HepG2 (cell line): ENCODE results near the gene KXD1. TPM values are rescaled to one million over a fixed set of nuclear protein-coding genes. Genes with fewer than 3 reads are reported as not detected.

ENCODE experiments used
- AHR ChIP-seq: IDR thresholded peaks from 2 replicates; pipeline ENCODE4 v1.6.1; 2018; ENCODE audit warnings: missing genetic modification reagents, missing compliant biosample characterization
- AKAP8 ChIP-seq: sonication (generic); formaldehyde crosslinking; IDR thresholded peaks from 2 replicates; pipeline ENCODE4 v1.5.1; 2020; ENCODE audit warnings: mild to moderate bottlenecking, missing genetic modification reagents
- ATM ChIP-seq: fragments of 450-650 bp; IDR thresholded peaks from 2 replicates; pipeline ENCODE4 v1.7.1; 2017; ENCODE audit warnings: mild to moderate bottlenecking, borderline replicate concordance
- ATRX ChIP-seq: sonication (generic); formaldehyde crosslinking; IDR thresholded peaks from 2 replicates; pipeline ENCODE4 v1.4.0; 2020; ENCODE audit warnings: missing genetic modification reagents, borderline replicate concordance
- CBX1 ChIP-seq: IDR thresholded peaks from one replicate; pipeline ENCODE4 v1.6.1; 2016; ENCODE audit warnings: antibody characterized with exemption, low read depth
- FOXO1 ChIP-seq: sonication (generic); formaldehyde crosslinking; IDR thresholded peaks from 2 replicates; pipeline ENCODE4 v1.4.0; 2020; ENCODE audit warnings: missing genetic modification reagents
- GATAD2A ChIP-seq: IDR thresholded peaks from 2 replicates; pipeline ENCODE4 v1.6.1; 2016
- IRF2 ChIP-seq: IDR thresholded peaks from 2 replicates; pipeline ENCODE4 v1.6.1; 2018; ENCODE audit warnings: missing genetic modification reagents, missing compliant biosample characterization
- MTA1 ChIP-seq: sonication (generic); formaldehyde crosslinking; IDR thresholded peaks from 2 replicates; pipeline ENCODE4 v1.4.0; 2020; ENCODE audit warnings: missing genetic modification reagents, mild to moderate bottlenecking, borderline replicate concordance
- MXI1 ChIP-seq: IDR thresholded peaks from 3 replicates; pipeline ENCODE4 v1.6.1; 2012; ENCODE audit warnings: low read depth, low read length, inconsistent platforms, borderline replicate concordance
- NONO ChIP-seq, 2 experiments: fragments of 450-650 bp in 1 of 2; sonication (generic) in 1 of 2; formaldehyde crosslinking in 1 of 2; IDR thresholded peaks in 1 of 2; conservative IDR thresholded peaks in 1 of 2; 2 replicates each; pipeline versions ENCODE4 v1.6.1 to v1.8.0; 2017 to 2022; ENCODE audit warnings: mild to moderate bottlenecking in 1 of 2, missing genetic modification reagents in 1 of 2, moderate library complexity in 1 of 2
- POGZ ChIP-seq: sonication (generic); formaldehyde crosslinking; IDR thresholded peaks from 2 replicates; pipeline ENCODE4 v1.4.0; 2020; ENCODE audit warnings: mild to moderate bottlenecking, missing genetic modification reagents
- TBP ChIP-seq: sonication (generic); formaldehyde crosslinking; IDR thresholded peaks from 2 replicates; pipeline ENCODE4 v1.5.0; 2020; ENCODE audit warnings: missing genetic modification reagents
- ZNF34 ChIP-seq: sonication (generic); formaldehyde crosslinking; IDR thresholded peaks from 2 replicates; pipeline ENCODE4 v1.4.0; 2020; ENCODE audit warnings: mild to moderate bottlenecking, missing genetic modification reagents, borderline replicate concordance
- ZNF451 ChIP-seq: sonication (generic); formaldehyde crosslinking; IDR thresholded peaks from 2 replicates; pipeline ENCODE4 v1.5.0; 2020; ENCODE audit warnings: mild to moderate bottlenecking, missing genetic modification reagents
- ZNF496 ChIP-seq: sonication (generic); formaldehyde crosslinking; IDR thresholded peaks from 2 replicates; pipeline ENCODE4 v1.8.1; 2023; ENCODE audit warnings: mild to moderate bottlenecking, moderate library complexity, missing genetic modification reagents; ENCODE audit not compliant: insufficient replicate concordance
- ZNF503 ChIP-seq: sonication (generic); formaldehyde crosslinking; IDR thresholded peaks from 2 replicates; pipeline ENCODE4 v1.4.0; 2020; ENCODE audit warnings: missing genetic modification reagents
- ZNF556 ChIP-seq: sonication (generic); formaldehyde crosslinking; IDR thresholded peaks from 2 replicates; pipeline ENCODE4 v1.4.0; 2020; ENCODE audit warnings: mild to moderate bottlenecking, missing genetic modification reagents, borderline replicate concordance
- ZNF605 ChIP-seq: sonication (generic); formaldehyde crosslinking; IDR thresholded peaks from 2 replicates; pipeline ENCODE4 v1.8.0; 2022; ENCODE audit warnings: mild to moderate bottlenecking, missing genetic modification reagents
- ZNF678 ChIP-seq: sonication (generic); formaldehyde crosslinking; IDR thresholded peaks from 2 replicates; pipeline ENCODE4 v1.4.0; 2020; ENCODE audit warnings: mild to moderate bottlenecking, missing genetic modification reagents
- polyA plus RNA-seq, 8 experiments: library from polyadenylated mRNA; depleted of rRNA in 3 of 8; stranded (reverse) in 7 of 8; unstranded in 1 of 8; fragments of >200 nt; fragmentation: Illumina TruSeq in 4 of 8; extraction: Trizol in 4 of 8; gene quantifications; 2 replicates each; pipeline versions ENCODE4 v1.2.1 to v1.2.3, GENCODE V29; 2011 to 2016; ENCODE audit warnings: low read depth in 4 of 8, missing spikeins in 1 of 8, mixed read lengths in 1 of 8; ENCODE audit not compliant: insufficient read depth in 1 of 8
- total RNA-seq, 5 experiments: library from RNA; depleted of rRNA; stranded (reverse); fragments of >200 nt; fragmentation: Illumina TruSeq; extraction: Trizol; gene quantifications; 2 replicates each; pipeline ENCODE4 v1.2.3, GENCODE V29; 2016; ENCODE audit warnings: low read depth in 1 of 5
- TF ChIP-seq, protein P1 (sequence below): sonication (generic); formaldehyde crosslinking; IDR thresholded peaks from 2 replicates; pipeline ENCODE4 v1.5.0; 2020; ENCODE audit warnings: missing genetic modification reagents
- TF ChIP-seq, protein P2 (sequence below): sonication (generic); formaldehyde crosslinking; conservative IDR thresholded peaks from 2 replicates; pipeline ENCODE4 v1.4.0; 2020; ENCODE audit warnings: missing genetic modification reagents
- TF ChIP-seq, protein P3 (sequence below), 2 experiments: fragments of 450-650 bp in 1 of 2; sonication (generic) in 1 of 2; formaldehyde crosslinking; IDR thresholded peaks; 2 replicates each; pipeline versions ENCODE4 v1.5.0 to v1.8.0; 2020 to 2022; ENCODE audit warnings: mild to moderate bottlenecking in 1 of 2, missing genetic modification reagents in 1 of 2

The KXD1 gene
- total and polyA plus RNA-seq, 2 of the 13 experiments (the other 11 are each of a cell fraction or from before 2014, with no cell fraction given) = 44.6 to 143 TPM

- TF ChIP-seq, protein P1, sequence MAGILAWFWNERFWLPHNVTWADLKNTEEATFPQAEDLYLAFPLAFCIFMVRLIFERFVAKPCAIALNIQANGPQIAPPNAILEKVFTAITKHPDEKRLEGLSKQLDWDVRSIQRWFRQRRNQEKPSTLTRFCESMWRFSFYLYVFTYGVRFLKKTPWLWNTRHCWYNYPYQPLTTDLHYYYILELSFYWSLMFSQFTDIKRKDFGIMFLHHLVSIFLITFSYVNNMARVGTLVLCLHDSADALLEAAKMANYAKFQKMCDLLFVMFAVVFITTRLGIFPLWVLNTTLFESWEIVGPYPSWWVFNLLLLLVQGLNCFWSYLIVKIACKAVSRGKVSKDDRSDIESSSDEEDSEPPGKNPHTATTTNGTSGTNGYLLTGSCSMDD = no peak
- TF ChIP-seq ZNF451 (CRISPR knock-in tag) (peak; percentile 90; the same call in 1 of the 2 replicates), AHR (peak; percentile 55; the same call in 1 of the 2 replicates), ZNF556 (CRISPR knock-in tag) (peak; percentile 99; the same call in 1 of the 2 replicates), MXI1 (peak; percentile 97; the same call in 2 of the 3 replicates), GATAD2A (CRISPR knock-in tag) (peak; percentile 99), TBP (CRISPR knock-in tag) (no peak), CBX1 (peak; percentile 32), FOXO1 (peak; percentile 100), ATM (no peak), POGZ (peak; percentile 88), ZNF605 (CRISPR knock-in tag) (peak; percentile 95; the same call in 1 of the 2 replicates), AKAP8 (peak; percentile 95), ZNF34 (peak; percentile 92; the same call in 1 of the 2 replicates), ZNF678 (CRISPR knock-in tag) (peak; percentile 73; the same call in 1 of the 2 replicates), ATRX (no peak), IRF2 (CRISPR knock-in tag) (peak; percentile 98), ZNF496 (CRISPR knock-in tag) (no peak), NONO (IDR thresholded peaks at IDR 0.05) (no peak), NONO (CRISPR knock-in tag; conservative IDR thresholded peaks at IDR 0.05) (peak; percentile 98), ZNF503 (peak; percentile 99), MTA1 (CRISPR knock-in tag) (peak; percentile 99)
- TF ChIP-seq, protein P2, sequence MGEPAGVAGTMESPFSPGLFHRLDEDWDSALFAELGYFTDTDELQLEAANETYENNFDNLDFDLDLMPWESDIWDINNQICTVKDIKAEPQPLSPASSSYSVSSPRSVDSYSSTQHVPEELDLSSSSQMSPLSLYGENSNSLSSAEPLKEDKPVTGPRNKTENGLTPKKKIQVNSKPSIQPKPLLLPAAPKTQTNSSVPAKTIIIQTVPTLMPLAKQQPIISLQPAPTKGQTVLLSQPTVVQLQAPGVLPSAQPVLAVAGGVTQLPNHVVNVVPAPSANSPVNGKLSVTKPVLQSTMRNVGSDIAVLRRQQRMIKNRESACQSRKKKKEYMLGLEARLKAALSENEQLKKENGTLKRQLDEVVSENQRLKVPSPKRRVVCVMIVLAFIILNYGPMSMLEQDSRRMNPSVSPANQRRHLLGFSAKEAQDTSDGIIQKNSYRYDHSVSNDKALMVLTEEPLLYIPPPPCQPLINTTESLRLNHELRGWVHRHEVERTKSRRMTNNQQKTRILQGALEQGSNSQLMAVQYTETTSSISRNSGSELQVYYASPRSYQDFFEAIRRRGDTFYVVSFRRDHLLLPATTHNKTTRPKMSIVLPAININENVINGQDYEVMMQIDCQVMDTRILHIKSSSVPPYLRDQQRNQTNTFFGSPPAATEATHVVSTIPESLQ (CRISPR knock-in tag) = peak; percentile 89; the same call in 1 of the 2 replicates
- TF ChIP-seq, protein P3, sequence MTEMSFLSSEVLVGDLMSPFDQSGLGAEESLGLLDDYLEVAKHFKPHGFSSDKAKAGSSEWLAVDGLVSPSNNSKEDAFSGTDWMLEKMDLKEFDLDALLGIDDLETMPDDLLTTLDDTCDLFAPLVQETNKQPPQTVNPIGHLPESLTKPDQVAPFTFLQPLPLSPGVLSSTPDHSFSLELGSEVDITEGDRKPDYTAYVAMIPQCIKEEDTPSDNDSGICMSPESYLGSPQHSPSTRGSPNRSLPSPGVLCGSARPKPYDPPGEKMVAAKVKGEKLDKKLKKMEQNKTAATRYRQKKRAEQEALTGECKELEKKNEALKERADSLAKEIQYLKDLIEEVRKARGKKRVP (CRISPR knock-in tag; IDR thresholded peaks at IDR 0.05) = peak in 1 of 2 experiments; percentile 92; a peak in 2 of 4 replicates
Observed at GRCh38 chr19:18514800-18515682, 42.6 kb upstream of the KXD1 start (continued).
